ENCODE measurements around the gene TNK2. TPM values are rescaled to one million over a fixed set of nuclear protein-coding genes. Genes with fewer than 3 reads are reported as not detected.
"Not testable (repeated sequence)": the region's sequence is repeated elsewhere in the genome, so short reads cannot be mapped to it uniquely, and the experiment has no call there.

Gene TNK2
- total and polyA plus RNA-seq, 5 donors = 40.1 to 162 (median 77.9) TPM

GRCh38 chr3:195875482-195876236, 32.7 kb downstream of the TNK2 start:
- ATAC-seq = no peak
- 92% methylated on average over 35 of the region's 35 CpGs for WGBS
- Histone ChIP-seq H3K27me3 (ENCODE audit: control insufficient read depth, insufficient read depth) (no peaks in the 10 kb centered on the region), H3K9me3 (ENCODE audit: control insufficient read depth, low read length) (no peaks in the 10 kb centered on the region), H3K27ac (ENCODE audit: low read length) (no peak overlapping the region), H3K4me3 (ENCODE audit: low read length) (no peak overlapping the region), H3K4me1 (ENCODE audit: control insufficient read depth, insufficient read depth, low read length) (no peaks in the 10 kb centered on the region)
- intact Hi-C loops (cut with DNase I) = no loop called here
- no peak for DNase-seq

- H3K9me3 ChIP-seq (ENCODE audit: control insufficient read depth, low read length) = no peaks in the 10 kb centered on the region
- ATAC-seq (peak; percentile 11 to 35), DNase-seq (no peak)
- H3K4me1 ChIP-seq (ENCODE audit: control insufficient read depth, insufficient read depth, low read length) = no peaks in the 10 kb centered on the region
- H3K27ac ChIP-seq (ENCODE audit: low read length) = no peak overlapping the region
- WGBS = 61% methylated on average over 26 of the region's 26 CpGs
- no peaks in the 10 kb centered on the region for H3K27me3 ChIP-seq (ENCODE audit: control insufficient read depth, insufficient read depth)
- intact Hi-C loops (cut with DNase I) = no loop called here
- H3K4me3 ChIP-seq (ENCODE audit: low read length) = no peak overlapping the region
These were observed 34.4 kb downstream of the TNK2 start for GRCh38 chr3:195873971-195874370.

- Histone ChIP-seq H3K9me3 (ENCODE audit: control insufficient read depth, low read length) (no peaks in the 10 kb centered on the region), H3K4me3 (ENCODE audit: low read length) (no peak overlapping the region), H3K27me3 (ENCODE audit: control insufficient read depth, insufficient read depth) (no peaks in the 10 kb centered on the region), H3K27ac (ENCODE audit: low read length) (no peak overlapping the region), H3K4me1 (ENCODE audit: control insufficient read depth, insufficient read depth, low read length) (no peaks in the 10 kb centered on the region)
- intact Hi-C loops (cut with DNase I) = no loop called here
- WGBS = 76% methylated on average over 38 of the region's 38 CpGs
- ATAC-seq = peak; percentile 75 to 77
- peak; percentile 53 to 86 (median 75) for DNase-seq
These were observed 35.0 kb downstream of the TNK2 start for GRCh38 chr3:195873281-195873887.

GRCh38 chr3:195872800-195873199, 35.6 kb downstream of the TNK2 start:
- DNase-seq = no peak
- no peaks in the 10 kb centered on the region for H3K27me3 ChIP-seq (ENCODE audit: control insufficient read depth, insufficient read depth)
- no peak for ATAC-seq
- intact Hi-C loops (cut with DNase I) = no loop called here
- no peaks in the 10 kb centered on the region for H3K4me1 ChIP-seq (ENCODE audit: control insufficient read depth, insufficient read depth, low read length)
- H3K27ac ChIP-seq (ENCODE audit: low read length) = no peak overlapping the region
- no peak overlapping the region for H3K4me3 ChIP-seq (ENCODE audit: low read length)
- no peaks in the 10 kb centered on the region for H3K9me3 ChIP-seq (ENCODE audit: control insufficient read depth, low read length)
- 76% methylated on average over 16 of the region's 16 CpGs for WGBS

GRCh38 chr3:195872097-195872496, 36.3 kb downstream of the TNK2 start:
- DNase-seq = no peak
- Histone ChIP-seq H3K9me3 (ENCODE audit: control insufficient read depth, low read length) (no peaks in the 10 kb centered on the region), H3K27ac (ENCODE audit: low read length) (no peak overlapping the region), H3K4me1 (ENCODE audit: control insufficient read depth, insufficient read depth, low read length) (no peaks in the 10 kb centered on the region), H3K27me3 (ENCODE audit: control insufficient read depth, insufficient read depth) (no peaks in the 10 kb centered on the region), H3K4me3 (ENCODE audit: low read length) (no peak overlapping the region)
- intact Hi-C loops (cut with DNase I) = no loop called here
- no peak for ATAC-seq
- 92% methylated on average over 28 of the region's 28 CpGs for WGBS

- 93% methylated on average over 3 of the region's 3 CpGs for WGBS
- H3K27me3 ChIP-seq (ENCODE audit: control insufficient read depth, insufficient read depth); intact Hi-C loops (cut with DNase I); H3K9me3 ChIP-seq (ENCODE audit: control insufficient read depth, low read length); H3K4me3 ChIP-seq (ENCODE audit: low read length); DNase-seq; H3K4me1 ChIP-seq (ENCODE audit: control insufficient read depth, insufficient read depth, low read length); ATAC-seq; H3K27ac ChIP-seq (ENCODE audit: low read length): not testable (repeated sequence)
These were observed 36.7 kb downstream of the TNK2 start for GRCh38 chr3:195871686-195872085.

- DNase-seq (peak in 1 of 3 donors; percentile 22), ATAC-seq (no peak)
- Histone ChIP-seq H3K27me3 (ENCODE audit: control insufficient read depth, insufficient read depth) (no peaks in the 10 kb centered on the region), H3K4me1 (ENCODE audit: control insufficient read depth, insufficient read depth, low read length) (no peaks in the 10 kb centered on the region), H3K9me3 (ENCODE audit: control insufficient read depth, low read length) (no peaks in the 10 kb centered on the region), H3K27ac (ENCODE audit: low read length) (no peak overlapping the region), H3K4me3 (ENCODE audit: low read length) (no peak overlapping the region)
- intact Hi-C loops (cut with DNase I) = no loop called here
- WGBS = 93% methylated on average over 12 of the region's 12 CpGs
These were observed 37.4 kb downstream of the TNK2 start for GRCh38 chr3:195870937-195871336.

- WGBS = 80% methylated on average over 7 of the region's 7 CpGs
- DNase-seq = peak in 1 of 3 donors; percentile 42
- Histone ChIP-seq H3K9me3 (ENCODE audit: control insufficient read depth, low read length) (no peaks in the 10 kb centered on the region), H3K27ac (ENCODE audit: low read length) (no peak overlapping the region), H3K4me1 (ENCODE audit: control insufficient read depth, insufficient read depth, low read length) (no peaks in the 10 kb centered on the region), H3K27me3 (ENCODE audit: control insufficient read depth, insufficient read depth) (no peaks in the 10 kb centered on the region), H3K4me3 (ENCODE audit: low read length) (no peak overlapping the region)
- intact Hi-C loops (cut with DNase I) = no loop called here
- no peak for ATAC-seq
These were observed 37.9 kb downstream of the TNK2 start for GRCh38 chr3:195870442-195870841.

GRCh38 chr3:195869413-195870001, 38.8 kb downstream of the TNK2 start:
- Histone ChIP-seq H3K4me1 (ENCODE audit: control insufficient read depth, insufficient read depth, low read length) (no peaks in the 10 kb centered on the region), H3K4me3 (ENCODE audit: low read length) (no peak overlapping the region), H3K9me3 (ENCODE audit: control insufficient read depth, low read length) (no peaks in the 10 kb centered on the region), H3K27me3 (ENCODE audit: control insufficient read depth, insufficient read depth) (no peaks in the 10 kb centered on the region), H3K27ac (ENCODE audit: low read length) (no peak overlapping the region)
- DNase-seq (peak in 1 of 3 donors; percentile 63), ATAC-seq (no peak)
- intact Hi-C loops (cut with DNase I) = no loop called here
- 85% methylated on average over 31 of the region's 31 CpGs for WGBS

GRCh38 chr3:195868866-195869412, 39.4 kb downstream of the TNK2 start:
- H3K4me3 ChIP-seq (ENCODE audit: low read length) = no peak overlapping the region
- H3K27me3 ChIP-seq (ENCODE audit: control insufficient read depth, insufficient read depth) = no peaks in the 10 kb centered on the region
- no peak overlapping the region for H3K27ac ChIP-seq (ENCODE audit: low read length)
- intact Hi-C loops (cut with DNase I) = no loop called here
- no peak for DNase-seq
- no peak for ATAC-seq
- 84% methylated on average over 30 of the region's 30 CpGs for WGBS
- H3K9me3 ChIP-seq (ENCODE audit: control insufficient read depth, low read length) = no peaks in the 10 kb centered on the region
- no peaks in the 10 kb centered on the region for H3K4me1 ChIP-seq (ENCODE audit: control insufficient read depth, insufficient read depth, low read length)

GRCh38 chr3:195868336-195868865, 40.0 kb downstream of the TNK2 start:
- Histone ChIP-seq H3K9me3 (ENCODE audit: control insufficient read depth, low read length) (no peaks in the 10 kb centered on the region), H3K4me1 (ENCODE audit: control insufficient read depth, insufficient read depth, low read length) (no peaks in the 10 kb centered on the region), H3K4me3 (ENCODE audit: low read length) (no peak overlapping the region), H3K27me3 (ENCODE audit: control insufficient read depth, insufficient read depth) (no peaks in the 10 kb centered on the region), H3K27ac (ENCODE audit: low read length) (no peak overlapping the region)
- ATAC-seq = no peak
- WGBS = 95% methylated on average over 39 of the region's 39 CpGs
- intact Hi-C loops (cut with DNase I) = no loop called here
- DNase-seq = no peak
